Gastrocnemius medialis (tissue), 4 donors: Measurements from ENCODE around the gene CADPS. TPM values are rescaled to one million over a fixed set of nuclear protein-coding genes. Genes with fewer than 3 reads are reported as not detected.

ENCODE experiments used
- ATAC-seq, 2 donors: fragments of 150-250 bp; one replicate each; pipeline ENCODE4 v1.9.1; 2016
- DNase-seq, 2 donors: peaks; one replicate each; pipeline ENCODE4 v3.0.0-alpha.2; 2019
- H3K27ac ChIP-seq, 4 donors: fragments of 200-600 bp; sonication (generic); 1 replicate in 1 of 4; 2 replicates in 3 of 4; pipeline ENCODE4 v1.5.1; 2016 to 2018; ENCODE audit warnings: mild to moderate bottlenecking in 2 of 4, moderate library complexity in 1 of 4
- H3K27me3 ChIP-seq, 3 donors: fragments of 200-600 bp; sonication (generic) in 2 of 3; 1 replicate in 1 of 3; 2 replicates in 2 of 3; pipeline versions ENCODE4 v1.5.1 to v1.6.0; 2016 to 2019; ENCODE audit warnings: mild to moderate bottlenecking in 1 of 3, moderate library complexity in 1 of 3
- H3K36me3 ChIP-seq, 2 donors: fragments of 200-600 bp; sonication (generic) in 1 of 2; one replicate each; pipeline ENCODE4 v1.5.1; 2017 to 2018
- H3K4me1 ChIP-seq, 2 donors: fragments of 200-600 bp; sonication (generic) in 1 of 2; one replicate each; pipeline ENCODE4 v1.5.1; 2016 to 2017; ENCODE audit warnings: mild to moderate bottlenecking in 2 of 2
- H3K4me3 ChIP-seq, 4 donors: fragments of 200-600 bp; sonication (generic) in 3 of 4; 1 replicate in 1 of 4; 2 replicates in 3 of 4; pipeline ENCODE4 v1.5.1; 2016 to 2019; ENCODE audit warnings: mild to moderate bottlenecking in 2 of 4
- H3K9me3 ChIP-seq, 3 donors: fragments of 200-600 bp; sonication (generic) in 2 of 3; 1 replicate in 1 of 3; 2 replicates in 2 of 3; pipeline ENCODE4 v1.5.1; 2016 to 2019
- POLR2A ChIP-seq, 2 donors: fragments of 450-650 bp; IDR thresholded peaks; one replicate each; pipeline ENCODE4 v1.6.1; 2017; ENCODE audit warnings: antibody characterized with exemption in 2 of 2, mild to moderate bottlenecking in 2 of 2, moderate library complexity in 2 of 2
- in situ Hi-C, 4 donors: fragments of 200-750 bp; cut with MboI; loops; one replicate each; pipeline versions ENCODE4 v1.15.0 to v1.8.0; 2017; ENCODE audit warnings: low sequenced_read_pairs in 4 of 4
- intact Hi-C: fragments of 100-400 bp; cut with DNase I; formaldehyde crosslinking; loops from one replicate; pipeline ENCODE4 v1.15.1; 2023; ENCODE audit warnings: low total_unique reads
- total RNA-seq, 4 donors: library from RNA; depleted of rRNA; stranded (reverse); fragments of >200 nt; gene quantifications; one replicate each; pipeline versions ENCODE4 v1.1.0 to v1.2.3, GENCODE V29; 2016
- TF ChIP-seq, protein P1 (sequence below), 5 experiments: fragments of 450-650 bp in 3 of 5; fragments of 200-600 bp in 2 of 5; sonication (generic) in 2 of 5; IDR thresholded peaks in 4 of 5; conservative IDR thresholded peaks in 1 of 5; 1 replicate in 4 of 5; 2 replicates in 1 of 5; pipeline ENCODE4 v1.5.1; 2016 to 2019; ENCODE audit warnings: antibody characterized with exemption in 5 of 5, mild to moderate bottlenecking in 3 of 5, moderate library complexity in 3 of 5

The CADPS gene
- total RNA-seq, 4 donors from 2014 or later, result 2.1 TPM; not detected in 3

DNA sequence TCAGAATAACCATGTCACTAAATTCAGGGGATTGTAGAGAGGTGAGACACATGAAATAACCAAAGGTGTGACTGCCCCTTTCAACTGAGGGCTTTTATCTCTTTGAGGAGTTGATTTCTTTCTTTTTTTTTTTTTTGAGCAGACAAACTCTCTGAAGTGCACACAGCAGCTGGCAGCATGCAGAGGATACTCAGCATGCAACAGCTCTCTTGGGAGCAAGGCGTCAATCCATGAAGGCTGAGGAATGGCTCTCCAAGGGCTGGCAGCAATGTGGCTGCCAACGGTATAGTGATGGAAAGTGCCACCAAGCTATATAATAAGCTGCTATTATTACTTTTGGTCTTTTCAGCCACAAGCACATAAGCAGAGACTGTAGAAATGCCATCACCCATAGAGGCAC is 275.2 kb downstream of the CADPS start:
- no peak for TF ChIP-seq POLR2A (IDR thresholded peaks at IDR 0.05)
- TF ChIP-seq, protein P1, sequence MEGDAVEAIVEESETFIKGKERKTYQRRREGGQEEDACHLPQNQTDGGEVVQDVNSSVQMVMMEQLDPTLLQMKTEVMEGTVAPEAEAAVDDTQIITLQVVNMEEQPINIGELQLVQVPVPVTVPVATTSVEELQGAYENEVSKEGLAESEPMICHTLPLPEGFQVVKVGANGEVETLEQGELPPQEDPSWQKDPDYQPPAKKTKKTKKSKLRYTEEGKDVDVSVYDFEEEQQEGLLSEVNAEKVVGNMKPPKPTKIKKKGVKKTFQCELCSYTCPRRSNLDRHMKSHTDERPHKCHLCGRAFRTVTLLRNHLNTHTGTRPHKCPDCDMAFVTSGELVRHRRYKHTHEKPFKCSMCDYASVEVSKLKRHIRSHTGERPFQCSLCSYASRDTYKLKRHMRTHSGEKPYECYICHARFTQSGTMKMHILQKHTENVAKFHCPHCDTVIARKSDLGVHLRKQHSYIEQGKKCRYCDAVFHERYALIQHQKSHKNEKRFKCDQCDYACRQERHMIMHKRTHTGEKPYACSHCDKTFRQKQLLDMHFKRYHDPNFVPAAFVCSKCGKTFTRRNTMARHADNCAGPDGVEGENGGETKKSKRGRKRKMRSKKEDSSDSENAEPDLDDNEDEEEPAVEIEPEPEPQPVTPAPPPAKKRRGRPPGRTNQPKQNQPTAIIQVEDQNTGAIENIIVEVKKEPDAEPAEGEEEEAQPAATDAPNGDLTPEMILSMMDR (IDR thresholded peaks at IDR 0.05 in 4 of 5, conservative IDR thresholded peaks at IDR 0.05 in 1 of 5), result no peak
- no peak for DNase-seq
- Histone ChIP-seq H3K27ac (no peak overlapping the region), H3K9me3 (no peaks in the 10 kb centered on the region), H3K36me3 (no peaks in the 10 kb centered on the region), H3K4me1 (peaks cover 0 to 3% of the 10 kb centered on the region in 2 donors), H3K27me3 (no peaks in the 10 kb centered on the region), H3K4me3 (no peak overlapping the region)
- intact Hi-C loops (no loop called here), in situ Hi-C loops (loop anchor here in 3 of 4 donors (25.0 kb wide), 2 partner anchors 637 to 1212 kb away; partner anchors contain the start of gene C3orf49 (in 2 of the 3))
- no peak for ATAC-seq

DNA sequence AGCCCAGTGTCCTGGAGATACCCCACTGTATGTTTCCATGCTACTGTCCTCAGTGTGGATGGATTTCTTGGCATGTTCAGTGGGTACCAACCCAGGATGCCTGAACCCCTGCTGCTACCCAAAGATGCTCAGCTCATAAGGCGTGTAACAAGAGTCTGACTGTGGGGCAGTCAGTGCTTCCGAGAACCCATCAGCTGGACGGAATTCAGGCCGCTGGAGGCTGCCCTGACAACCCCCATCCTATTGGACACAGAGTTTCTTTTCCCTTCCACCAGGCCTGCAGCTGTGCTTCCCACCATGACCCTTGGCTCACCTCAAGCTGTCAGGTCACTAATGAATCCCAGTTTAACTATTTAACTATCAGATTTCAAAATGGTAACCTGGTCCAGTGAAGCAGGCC is 277.7 kb downstream of the CADPS start:
- in situ Hi-C loops, result no loop called here
- Histone ChIP-seq H3K36me3 (no peaks in the 10 kb centered on the region), H3K9me3 (no peaks in the 10 kb centered on the region), H3K27ac (no peak overlapping the region), H3K27me3 (no peaks in the 10 kb centered on the region), H3K4me1 (no peaks in the 10 kb centered on the region), H3K4me3 (no peak overlapping the region)
- intact Hi-C loops, result no loop called here
- TF ChIP-seq, protein P1 (IDR thresholded peaks at IDR 0.05 in 4 of 5, conservative IDR thresholded peaks at IDR 0.05 in 1 of 5), result no peak
- no peak for TF ChIP-seq POLR2A (IDR thresholded peaks at IDR 0.05)
- ATAC-seq (no peak), DNase-seq (no peak)

- ATAC-seq (no peak), DNase-seq (no peak)
- in situ Hi-C loops (no loop called here), intact Hi-C loops (no loop called here)
- no peaks in the 10 kb centered on the region for H3K9me3 ChIP-seq
- no peak for TF ChIP-seq POLR2A (IDR thresholded peaks at IDR 0.05)
- TF ChIP-seq, protein P1 (IDR thresholded peaks at IDR 0.05 in 4 of 5, conservative IDR thresholded peaks at IDR 0.05 in 1 of 5), result no peak
- no peak overlapping the region for H3K4me3 ChIP-seq
- no peak overlapping the region for H3K27ac ChIP-seq
- H3K4me1 ChIP-seq, result no peaks in the 10 kb centered on the region
- H3K36me3 ChIP-seq, result no peaks in the 10 kb centered on the region
- H3K27me3 ChIP-seq, result no peaks in the 10 kb centered on the region
Measured at GRCh38 chr3:62592408-62592807, 282.8 kb downstream of the CADPS start.

- intact Hi-C loops, result no loop called here
- in situ Hi-C loops, result no loop called here
- Histone ChIP-seq H3K9me3 (no peaks in the 10 kb centered on the region), H3K27me3 (no peaks in the 10 kb centered on the region), H3K4me3 (no peak overlapping the region), H3K4me1 (no peaks in the 10 kb centered on the region), H3K27ac (no peak overlapping the region), H3K36me3 (no peaks in the 10 kb centered on the region)
- DNase-seq (no peak), ATAC-seq (no peak)
- TF ChIP-seq, protein P1 (IDR thresholded peaks at IDR 0.05 in 4 of 5, conservative IDR thresholded peaks at IDR 0.05 in 1 of 5), result no peak
- no peak for TF ChIP-seq POLR2A (IDR thresholded peaks at IDR 0.05)
Measured at GRCh38 chr3:62589078-62589477, 286.1 kb downstream of the CADPS start.

- Histone ChIP-seq H3K4me3 (no peak overlapping the region), H3K9me3 (no peaks in the 10 kb centered on the region), H3K36me3 (no peaks in the 10 kb centered on the region), H3K27me3 (no peaks in the 10 kb centered on the region), H3K4me1 (no peaks in the 10 kb centered on the region), H3K27ac (no peak overlapping the region)
- in situ Hi-C loops (no loop called here), intact Hi-C loops (no loop called here)
- ATAC-seq, result no peak
- no peak for DNase-seq
- TF ChIP-seq, protein P1 (IDR thresholded peaks at IDR 0.05 in 4 of 5, conservative IDR thresholded peaks at IDR 0.05 in 1 of 5), result no peak
- TF ChIP-seq POLR2A (IDR thresholded peaks at IDR 0.05), result no peak
Measured at GRCh38 chr3:62587579-62588031, 287.6 kb downstream of the CADPS start.
